Panc1 (cell line): ENCODE measurements around the gene PIK3CD. TPM values are rescaled to one million over a fixed set of nuclear protein-coding genes. Genes with fewer than 3 reads are reported as not detected.
A peak's percentile ranks its signal among the peaks of the same experiment; 100 is the strongest.

Experiments
- ATAC-seq: fragments of 200-7000 bp; cut with Tn5 transposase; 2 replicates; pipeline ENCODE4 v1.9.1; 2020; ENCODE audit warnings: mild to moderate bottlenecking, moderate library complexity
- BruUV-seq: library from RNA; stranded (reverse); fragments of 400-500 nt; replicated peaks from 2 replicates; lab custom pipeline; 2021; lab: Mats Ljungman, UMichigan
- CTCF ChIA-PET: fragments of 300-600 bp; sonication (Branson Sonifier 250); formaldehyde crosslinking; loops from one replicate; lab custom pipeline; 2022; ENCODE audit warnings: antibody characterized with exemption; lab: Charles Lee
- POLR2A ChIA-PET: fragments of 300-600 bp; sonication (Branson Sonifier 250); formaldehyde crosslinking; loops from one replicate; lab custom pipeline; 2022; ENCODE audit warnings: antibody characterized with exemption; lab: Charles Lee
- DNase-seq: peaks from one replicate; pipeline ENCODE4 v3.0.0-alpha.2; 2010; ENCODE audit warnings: low read depth, low spot score
- H3K27ac ChIP-seq: 2 replicates; pipeline ENCODE4 v1.5.1; 2011; ENCODE audit warnings: mild to moderate bottlenecking, low read length, inconsistent platforms
- H3K27me3 ChIP-seq: fragments of 200-500 bp; sonication (Bioruptor generic); 2 replicates; pipeline ENCODE4 v1.6.0; 2014; ENCODE audit warnings: low read length, inconsistent platforms; ENCODE audit not compliant: control insufficient read depth, insufficient read depth
- H3K36me3 ChIP-seq: fragments of 200-500 bp; sonication (Bioruptor generic); 2 replicates; pipeline ENCODE4 v1.5.1; 2014; ENCODE audit warnings: inconsistent platforms, mild to moderate bottlenecking, low read length, moderate library complexity; ENCODE audit not compliant: control insufficient read depth, insufficient read depth
- H3K4me1 ChIP-seq: 2 replicates; pipeline ENCODE4 v1.5.1; 2011; ENCODE audit warnings: inconsistent platforms, mild to moderate bottlenecking, low read length, moderate library complexity; ENCODE audit not compliant: control insufficient read depth, insufficient read depth
- H3K4me3 ChIP-seq, 2 experiments: 2 replicates each; pipeline ENCODE4 v1.5.1; 2011 to 2012; ENCODE audit warnings: low read depth in 2 of 2, low read length in 2 of 2, mild to moderate bottlenecking in 2 of 2, inconsistent platforms in 1 of 2, moderate library complexity in 1 of 2
- H3K9me3 ChIP-seq: fragments of 200-500 bp; sonication (Bioruptor generic); 2 replicates; pipeline ENCODE4 v1.5.1; 2014; ENCODE audit warnings: low read depth, mild to moderate bottlenecking, inconsistent platforms, low read length, moderate library complexity; ENCODE audit not compliant: control insufficient read depth, insufficient read depth
- POLR2AphosphoS5 ChIP-seq: IDR thresholded peaks from 2 replicates; pipeline ENCODE4 v1.6.1; 2012; ENCODE audit warnings: mild to moderate bottlenecking, low read depth, low read length, moderate library complexity
- SIN3A ChIP-seq: IDR thresholded peaks from 2 replicates; pipeline ENCODE4 v1.6.1; 2012; ENCODE audit warnings: low read depth, mild to moderate bottlenecking, low read length, moderate library complexity, borderline replicate concordance; ENCODE audit not compliant: insufficient read depth
- TCF7L2 ChIP-seq: IDR thresholded peaks from 2 replicates; pipeline ENCODE4 v1.6.1; 2011; ENCODE audit warnings: mild to moderate bottlenecking, low read depth, low read length, inconsistent platforms
- in situ Hi-C: cut with HindIII; loops from 2 replicates; pipeline ENCODE4 v1.10.0; 2016; ENCODE audit warnings: low sequenced_read_pairs, low pct_unique_long_range_greater_than_20kb
- intact Hi-C: fragments of 100-400 bp; cut with micrococcal nuclease; formaldehyde crosslinking; loops from one replicate; pipeline ENCODE4 v1.10.0; 2022; ENCODE audit not compliant: unreplicated experiment
- total RNA-seq: library from RNA; stranded (reverse); gene quantifications from one replicate; pipeline ENCODE4 v1.2.1, GENCODE V29; 2021; ENCODE audit not compliant: unreplicated experiment
- TF ChIP-seq, protein P1 (sequence below), 2 experiments: IDR thresholded peaks; 2 replicates each; pipeline ENCODE4 v1.6.1; 2011 to 2012; ENCODE audit warnings: low read depth in 2 of 2, control low read depth in 1 of 2, low read length in 1 of 2, mild to moderate bottlenecking in 1 of 2, moderate library complexity in 1 of 2; ENCODE audit not compliant: insufficient read depth in 1 of 2
- TF ChIP-seq, protein P2 (sequence below): fragments of 450-650 bp; IDR thresholded peaks from 2 replicates; pipeline ENCODE4 v1.5.1; 2017; ENCODE audit warnings: mild to moderate bottlenecking

PIK3CD gene
- total RNA-seq, 1 experiment from 2014 or later, result 12.5 TPM

DNA sequence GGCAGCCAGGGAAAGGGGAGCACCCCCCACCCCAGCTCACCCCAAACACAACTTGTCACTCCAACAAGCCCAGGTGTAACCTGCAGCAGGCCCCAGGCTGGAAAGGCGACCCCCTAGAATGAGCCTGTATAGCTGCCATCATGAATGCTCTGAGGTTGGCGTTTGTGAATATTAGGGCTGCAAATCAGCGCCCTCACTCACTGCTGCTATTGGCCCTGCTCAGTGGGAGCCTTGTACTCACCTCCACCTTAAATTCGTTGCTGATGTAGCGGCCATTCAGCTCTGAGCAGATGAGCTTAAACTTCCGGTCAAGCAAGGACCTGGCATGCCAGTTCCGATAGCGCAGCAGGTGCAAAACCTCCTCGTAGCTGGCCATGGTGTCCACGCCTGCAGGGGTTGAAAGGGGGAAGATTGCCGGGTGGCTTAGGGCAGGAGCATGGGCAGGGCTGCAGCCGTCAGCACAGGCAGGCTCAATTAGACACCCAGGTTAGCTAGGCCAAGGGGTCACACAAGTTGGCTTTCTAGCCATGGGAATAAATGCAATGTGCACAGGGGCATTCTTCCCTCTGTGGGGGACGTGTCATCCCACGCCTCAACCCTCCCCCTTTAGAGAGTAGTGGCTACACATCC, 81.7 kb downstream of the PIK3CD start:
- Histone ChIP-seq H3K27me3 (no peaks in the 10 kb centered on the region), H3K36me3 (peaks cover 13% of the 10 kb centered on the region)

GRCh38 chr1:9735800-9736199, 84.3 kb downstream of the PIK3CD start:
- Histone ChIP-seq H3K36me3 (peaks cover 16% of the 10 kb centered on the region), H3K27ac (no peak overlapping the region), H3K9me3 (no peaks in the 10 kb centered on the region), H3K4me1 (no peaks in the 10 kb centered on the region), H3K27me3 (no peaks in the 10 kb centered on the region), H3K4me3 (no peak overlapping the region)
- intact Hi-C loops (no loop called here), in situ Hi-C loops (no loop called here)
- CTCF ChIA-PET, result no interaction called here
- no peak for TF ChIP-seq POLR2AphosphoS5
- TF ChIP-seq, protein P1, sequence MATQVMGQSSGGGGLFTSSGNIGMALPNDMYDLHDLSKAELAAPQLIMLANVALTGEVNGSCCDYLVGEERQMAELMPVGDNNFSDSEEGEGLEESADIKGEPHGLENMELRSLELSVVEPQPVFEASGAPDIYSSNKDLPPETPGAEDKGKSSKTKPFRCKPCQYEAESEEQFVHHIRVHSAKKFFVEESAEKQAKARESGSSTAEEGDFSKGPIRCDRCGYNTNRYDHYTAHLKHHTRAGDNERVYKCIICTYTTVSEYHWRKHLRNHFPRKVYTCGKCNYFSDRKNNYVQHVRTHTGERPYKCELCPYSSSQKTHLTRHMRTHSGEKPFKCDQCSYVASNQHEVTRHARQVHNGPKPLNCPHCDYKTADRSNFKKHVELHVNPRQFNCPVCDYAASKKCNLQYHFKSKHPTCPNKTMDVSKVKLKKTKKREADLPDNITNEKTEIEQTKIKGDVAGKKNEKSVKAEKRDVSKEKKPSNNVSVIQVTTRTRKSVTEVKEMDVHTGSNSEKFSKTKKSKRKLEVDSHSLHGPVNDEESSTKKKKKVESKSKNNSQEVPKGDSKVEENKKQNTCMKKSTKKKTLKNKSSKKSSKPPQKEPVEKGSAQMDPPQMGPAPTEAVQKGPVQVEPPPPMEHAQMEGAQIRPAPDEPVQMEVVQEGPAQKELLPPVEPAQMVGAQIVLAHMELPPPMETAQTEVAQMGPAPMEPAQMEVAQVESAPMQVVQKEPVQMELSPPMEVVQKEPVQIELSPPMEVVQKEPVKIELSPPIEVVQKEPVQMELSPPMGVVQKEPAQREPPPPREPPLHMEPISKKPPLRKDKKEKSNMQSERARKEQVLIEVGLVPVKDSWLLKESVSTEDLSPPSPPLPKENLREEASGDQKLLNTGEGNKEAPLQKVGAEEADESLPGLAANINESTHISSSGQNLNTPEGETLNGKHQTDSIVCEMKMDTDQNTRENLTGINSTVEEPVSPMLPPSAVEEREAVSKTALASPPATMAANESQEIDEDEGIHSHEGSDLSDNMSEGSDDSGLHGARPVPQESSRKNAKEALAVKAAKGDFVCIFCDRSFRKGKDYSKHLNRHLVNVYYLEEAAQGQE (IDR thresholded peaks at IDR 0.05; ENCODE audit: insufficient read depth in 1 of 2, low read depth in 2 of 2, low read length in 1 of 2), result no peak
- no peak for TF ChIP-seq TCF7L2
- TF ChIP-seq, protein P2, sequence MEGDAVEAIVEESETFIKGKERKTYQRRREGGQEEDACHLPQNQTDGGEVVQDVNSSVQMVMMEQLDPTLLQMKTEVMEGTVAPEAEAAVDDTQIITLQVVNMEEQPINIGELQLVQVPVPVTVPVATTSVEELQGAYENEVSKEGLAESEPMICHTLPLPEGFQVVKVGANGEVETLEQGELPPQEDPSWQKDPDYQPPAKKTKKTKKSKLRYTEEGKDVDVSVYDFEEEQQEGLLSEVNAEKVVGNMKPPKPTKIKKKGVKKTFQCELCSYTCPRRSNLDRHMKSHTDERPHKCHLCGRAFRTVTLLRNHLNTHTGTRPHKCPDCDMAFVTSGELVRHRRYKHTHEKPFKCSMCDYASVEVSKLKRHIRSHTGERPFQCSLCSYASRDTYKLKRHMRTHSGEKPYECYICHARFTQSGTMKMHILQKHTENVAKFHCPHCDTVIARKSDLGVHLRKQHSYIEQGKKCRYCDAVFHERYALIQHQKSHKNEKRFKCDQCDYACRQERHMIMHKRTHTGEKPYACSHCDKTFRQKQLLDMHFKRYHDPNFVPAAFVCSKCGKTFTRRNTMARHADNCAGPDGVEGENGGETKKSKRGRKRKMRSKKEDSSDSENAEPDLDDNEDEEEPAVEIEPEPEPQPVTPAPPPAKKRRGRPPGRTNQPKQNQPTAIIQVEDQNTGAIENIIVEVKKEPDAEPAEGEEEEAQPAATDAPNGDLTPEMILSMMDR, result no peak
- no peak for TF ChIP-seq SIN3A
- DNase-seq (no peak), ATAC-seq (no peak)
- TSS peak; percentile 21 for BruUV-seq
- POLR2A ChIA-PET, result no interaction called here

More for the DNA sequence above, 81.7 kb downstream of the PIK3CD start:
- H3K27ac ChIP-seq, result no peak overlapping the region
- no peaks in the 10 kb centered on the region for H3K4me1 ChIP-seq
- no peak for TF ChIP-seq SIN3A
- TF ChIP-seq, protein P2, result no peak
- TF ChIP-seq, protein P1 (IDR thresholded peaks at IDR 0.05; ENCODE audit: insufficient read depth in 1 of 2, low read depth in 2 of 2, low read length in 1 of 2), result no peak
- no peak for TF ChIP-seq TCF7L2
- TF ChIP-seq POLR2AphosphoS5, result no peak
- CTCF ChIA-PET, result no interaction called here
- DNase-seq (no peak), ATAC-seq (no peak)
- BruUV-seq, result no TSS peak
- POLR2A ChIA-PET, result interaction anchor here (0.5 to 0.6 kb wide), 2 partner anchors 12 to 331 kb away, joined by 3 to 12 read pairs; no protein-coding TSS in a partner anchor
- intact Hi-C loops, result no loop called here
- in situ Hi-C loops, result no loop called here
- H3K4me3 ChIP-seq, result no peak overlapping the region
- H3K9me3 ChIP-seq, result no peaks in the 10 kb centered on the region
